Stimulated activated CD4-positive, alpha-beta T cell treated with anti-CD3 and anti-CD28 coated beads, Interleukin-4, amount 100 ng/mL, for 4 hours (primary cell): Measurements from ENCODE around the gene ARFGAP1.

Source experiments
- DNase-seq, 2 experiments: peaks; one replicate each; pipeline ENCODE4 v3.0.0-alpha.2; 2020

Gene ARFGAP1

GRCh38 chr20:63272105-63273058 is at the start of gene ARFGAP1:
Gene ARFGAP1 (plus strand): TSS chr20:63272813. CDS start chr20:63275581, 2,768 bp downstream.
- peak; percentile 88 for DNase-seq

- peak; percentile 27 to 34 for DNase-seq
These were observed 49.3 kb upstream of the ARFGAP1 start for GRCh38 chr20:63223121-63223825.

DNA sequence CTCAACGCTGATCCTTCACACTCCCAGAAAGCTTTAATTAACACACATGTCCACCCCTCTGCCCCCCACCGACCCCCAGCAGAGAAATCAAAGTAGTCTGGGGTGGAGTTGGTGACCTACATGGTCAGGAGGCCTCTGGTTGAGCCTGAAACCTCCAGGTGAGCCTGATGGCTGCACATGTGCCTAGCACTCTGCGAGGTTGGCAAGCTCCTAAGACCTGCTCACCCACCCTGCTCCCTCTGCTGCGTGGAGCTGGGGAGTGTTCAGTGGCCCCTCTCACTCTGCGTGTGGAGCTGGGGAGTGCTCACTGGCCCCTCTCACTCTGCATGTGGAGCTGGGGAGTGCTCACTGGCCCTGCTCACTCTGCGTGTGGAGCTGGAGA is 48.8 kb upstream of the ARFGAP1 start:
- DNase-seq: no peak

GRCh38 chr20:63224412-63225081 is 48.1 kb upstream of the ARFGAP1 start:
- no peak for DNase-seq

GRCh38 chr20:63225082-63225454 is 47.5 kb upstream of the ARFGAP1 start:
- no peak for DNase-seq

- no peak for DNase-seq
These were observed 46.3 kb upstream of the ARFGAP1 start for GRCh38 chr20:63226042-63226943.

- DNase-seq: no peak
These were observed 45.4 kb upstream of the ARFGAP1 start for GRCh38 chr20:63227260-63227659.

DNA sequence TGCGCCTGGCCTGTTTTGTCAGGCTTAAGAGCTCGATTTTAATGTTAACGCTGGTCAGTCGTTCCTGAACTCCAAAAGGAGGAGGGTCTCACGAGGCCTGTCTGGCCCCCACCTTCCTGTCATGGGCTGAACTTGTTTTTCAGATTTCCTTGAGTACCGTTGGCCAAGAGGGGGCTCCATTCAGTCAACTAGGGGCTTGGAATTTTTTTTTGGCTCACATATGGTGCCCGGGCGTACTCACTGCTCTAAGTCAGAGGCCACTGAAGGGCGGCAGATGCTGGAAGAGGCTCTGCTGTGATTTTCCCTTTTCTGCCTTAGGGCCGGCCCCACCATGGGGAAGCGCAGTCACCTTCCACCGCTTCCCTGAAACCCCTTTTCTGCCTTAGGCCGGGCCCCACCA is 43.8 kb upstream of the ARFGAP1 start:
- DNase-seq: no peak

DNA sequence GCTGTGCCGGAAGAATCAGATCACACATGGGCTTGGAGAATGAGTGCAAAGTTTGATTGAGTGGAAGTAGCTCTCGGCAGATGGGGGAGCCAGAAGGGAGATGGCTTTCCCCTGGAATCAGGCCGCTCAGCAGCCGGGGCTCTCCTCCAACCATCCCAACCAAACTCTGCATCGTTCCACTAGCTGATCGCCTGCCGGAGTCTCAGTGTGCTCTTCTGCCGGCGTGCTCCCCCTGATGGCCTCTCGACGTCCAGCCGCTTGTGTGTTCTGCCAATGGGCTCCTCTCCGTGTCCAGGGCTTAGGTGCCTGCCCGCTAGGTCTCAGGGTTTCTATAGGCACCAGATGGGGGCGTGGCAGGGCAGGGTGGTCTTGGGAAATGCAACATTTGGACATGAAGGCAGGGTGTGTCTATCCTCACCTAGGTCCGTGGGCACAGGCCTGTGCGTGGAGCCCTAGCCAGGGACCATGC is 41.8 kb upstream of the ARFGAP1 start:
- no peak for DNase-seq

GRCh38 chr20:63232235-63233060 is 40.2 kb upstream of the ARFGAP1 start:
- no peak for DNase-seq

DNA sequence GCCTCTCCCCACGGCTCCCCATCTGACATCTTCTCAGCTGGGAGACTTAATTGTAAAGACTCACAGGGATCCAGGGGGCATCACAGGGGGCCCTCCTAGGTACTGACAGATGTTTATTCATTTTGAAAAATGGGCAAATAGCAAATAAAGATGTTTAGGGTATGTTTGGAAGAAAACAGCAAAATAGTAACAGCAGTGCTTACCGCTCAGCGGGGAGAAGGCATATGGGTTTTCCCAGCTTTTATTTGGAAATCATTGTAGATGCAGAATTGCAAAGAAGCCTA is 39.6 kb upstream of the ARFGAP1 start:
- DNase-seq: no peak

DNA sequence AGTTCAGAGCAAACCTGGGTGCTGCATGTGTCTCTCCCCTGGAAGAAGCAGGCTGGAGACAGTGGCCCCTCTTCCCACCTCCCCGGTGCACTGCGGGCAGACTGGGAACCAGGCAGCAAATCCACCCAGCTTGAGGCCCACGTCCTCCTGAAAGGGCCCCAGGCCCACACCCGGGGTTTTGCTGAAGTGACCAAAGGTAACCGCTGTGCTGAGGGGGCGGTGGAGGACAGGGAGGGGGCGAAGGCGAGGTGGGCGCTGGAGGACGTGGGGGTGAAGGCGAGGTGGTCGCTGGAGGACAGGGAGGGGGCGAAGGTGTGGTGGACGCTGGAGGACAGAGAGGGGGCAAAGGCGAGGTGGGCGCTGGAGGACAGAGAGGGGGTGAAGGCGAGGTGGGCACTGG is 38.7 kb upstream of the ARFGAP1 start:
- DNase-seq: no peak

DNA sequence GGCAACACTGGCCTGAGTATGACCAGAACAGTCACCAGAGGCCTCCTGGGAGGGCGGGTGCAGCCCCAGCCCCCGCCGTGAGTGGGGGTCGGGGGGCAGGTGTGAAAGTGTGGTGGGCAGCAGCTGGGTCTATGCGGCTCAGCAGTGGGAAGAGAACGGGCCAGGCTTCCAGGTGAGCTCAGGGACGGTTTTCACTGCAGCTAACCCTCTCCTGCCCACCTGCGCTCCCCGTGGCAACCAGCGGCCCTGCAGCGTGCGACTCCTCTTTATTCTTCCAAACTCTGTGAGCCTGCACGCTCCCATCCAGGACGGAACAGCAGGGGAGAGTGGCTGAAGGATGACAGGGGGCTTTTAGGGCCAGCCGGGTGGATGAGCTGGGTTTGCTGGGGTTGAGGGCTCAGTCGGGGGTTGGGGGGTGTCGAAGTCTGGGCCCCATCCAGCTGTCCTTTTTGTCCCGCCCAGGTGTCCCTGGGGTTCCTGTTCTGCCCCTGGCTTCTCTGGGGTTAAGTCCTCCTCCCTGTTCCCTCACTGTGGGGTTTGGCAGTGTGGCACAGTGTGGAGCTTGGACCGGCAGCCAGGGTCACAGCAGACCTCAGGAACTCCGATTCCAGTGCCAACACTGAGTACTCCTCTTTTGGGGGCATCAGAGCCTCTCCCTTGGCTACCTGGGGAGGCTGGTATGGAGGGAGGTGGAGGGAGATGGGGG is 37.8 kb upstream of the ARFGAP1 start:
- DNase-seq: peak in 1 of 2 experiments; percentile 29

GRCh38 chr20:63235399-63235983 is 37.1 kb upstream of the ARFGAP1 start, which contains the start of gene BIRC7:
Gene BIRC7 (plus strand): TSS chr20:63235905. CDS start chr20:63236097, 192 bp downstream.
- no peak for DNase-seq

DNA sequence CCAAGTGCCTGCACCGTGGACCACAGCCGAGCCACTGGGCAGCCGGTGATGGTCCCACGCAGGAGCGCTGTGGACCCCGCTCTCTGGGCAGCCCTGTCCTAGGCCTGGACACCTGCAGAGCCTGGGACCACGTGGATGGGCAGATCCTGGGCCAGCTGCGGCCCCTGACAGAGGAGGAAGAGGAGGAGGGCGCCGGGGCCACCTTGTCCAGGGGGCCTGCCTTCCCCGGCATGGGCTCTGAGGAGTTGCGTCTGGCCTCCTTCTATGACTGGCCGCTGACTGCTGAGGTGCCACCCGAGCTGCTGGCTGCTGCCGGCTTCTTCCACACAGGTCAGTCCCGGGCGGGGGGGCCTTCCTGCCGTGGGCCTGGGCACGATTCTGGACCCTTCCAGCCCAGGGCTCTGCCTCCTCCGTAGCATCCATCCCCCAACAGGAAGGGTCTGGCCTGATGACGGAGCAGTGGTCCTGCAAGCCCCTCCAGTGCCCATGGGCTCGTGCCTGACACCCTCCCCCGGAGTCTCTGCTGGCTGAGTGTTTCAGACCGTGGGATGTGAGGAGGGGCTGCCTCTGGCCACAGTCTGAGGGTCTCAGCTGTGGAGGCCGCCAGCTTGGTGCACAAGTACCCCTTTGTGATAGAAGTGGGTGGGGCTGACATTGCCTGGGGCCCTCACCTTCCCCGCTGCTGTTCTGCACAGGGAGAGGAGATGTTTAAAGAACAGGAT is 36.3 kb upstream of the ARFGAP1 start:
- no peak for DNase-seq

- no peak for DNase-seq
These were observed 34.6 kb upstream of the ARFGAP1 start for GRCh38 chr20:63238031-63238430.

GRCh38 chr20:63238514-63239125 is 34.0 kb upstream of the ARFGAP1 start:
- no peak for DNase-seq

DNA sequence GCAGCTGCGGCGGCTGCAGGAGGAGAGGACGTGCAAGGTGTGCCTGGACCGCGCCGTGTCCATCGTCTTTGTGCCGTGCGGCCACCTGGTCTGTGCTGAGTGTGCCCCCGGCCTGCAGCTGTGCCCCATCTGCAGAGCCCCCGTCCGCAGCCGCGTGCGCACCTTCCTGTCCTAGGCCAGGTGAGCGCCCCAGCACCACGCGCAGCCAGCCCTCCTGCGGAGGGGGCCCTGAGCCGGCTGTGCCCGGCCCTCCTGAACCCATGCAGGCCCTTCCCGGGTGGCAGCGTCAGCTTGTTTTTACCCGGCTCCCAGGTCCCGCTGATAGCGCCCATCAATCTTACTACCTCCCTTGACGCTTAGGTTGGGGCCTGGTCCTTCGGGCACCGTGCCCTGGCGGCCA is 33.2 kb upstream of the ARFGAP1 start:
- no peak for DNase-seq

- no peak for DNase-seq
These were observed 32.6 kb upstream of the ARFGAP1 start for GRCh38 chr20:63240004-63240403.
